Caco-2 (cell line): ENCODE results near the gene ACTR1B. TPM values are rescaled to one million over a fixed set of nuclear protein-coding genes. Genes with fewer than 3 reads are reported as not detected.

ENCODE experiments used
- BruUV-seq: library from RNA; stranded (reverse); fragments of 400-500 nt; replicated peaks from 2 replicates; lab custom pipeline; 2021; lab: Mats Ljungman, UMichigan
- CTCF ChIA-PET: fragments of 300-600 bp; sonication (Branson Sonifier 250); formaldehyde crosslinking; loops from one replicate; lab custom pipeline; 2022; ENCODE audit warnings: antibody characterized with exemption; lab: Charles Lee
- POLR2A ChIA-PET: fragments of 300-600 bp; sonication (Branson Sonifier 250); formaldehyde crosslinking; loops from one replicate; lab custom pipeline; 2022; ENCODE audit warnings: antibody characterized with exemption; lab: Charles Lee
- DNase-seq, 2 experiments: peaks; one replicate each; pipeline versions ENCODE4 v3.0.0 to v3.0.0-alpha.2; 2020 to 2022
- H3K27me3 ChIP-seq: replicated peaks from 2 replicates; pipeline ENCODE4 v1.6.0; 2011; ENCODE audit warnings: low read length; ENCODE audit not compliant: control insufficient read depth, insufficient read depth
- H3K36me3 ChIP-seq: 2 replicates; pipeline ENCODE4 v1.5.1; 2011; ENCODE audit warnings: low read length; ENCODE audit not compliant: control insufficient read depth, insufficient read depth
- H3K4me1 ChIP-seq: fragments of 250-450 bp; sonication (Bioruptor Pico); 2 replicates; pipeline ENCODE4 v1.5.1; 2020; ENCODE audit warnings: mild to moderate bottlenecking
- H3K4me3 ChIP-seq: 2 replicates; pipeline ENCODE4 v1.5.1; 2011; ENCODE audit warnings: low read depth, mild to moderate bottlenecking, control low read depth, low read length
- H3K9me3 ChIP-seq: fragments of 250-450 bp; sonication (Bioruptor Pico); 2 replicates; pipeline ENCODE4 v1.5.1; 2020; ENCODE audit warnings: mild to moderate bottlenecking, moderate library complexity
- H3K27ac Mint-ChIP-seq: one replicate; pipeline ENCODE4 v1.8.0; 2022; ENCODE audit warnings: mixed read lengths; ENCODE audit not compliant: unreplicated experiment
- H3K27me3 Mint-ChIP-seq: one replicate; pipeline ENCODE4 v1.8.0; 2022; ENCODE audit warnings: mixed read lengths; ENCODE audit not compliant: insufficient read depth, unreplicated experiment
- H3K36me3 Mint-ChIP-seq: one replicate; pipeline ENCODE4 v1.8.0; 2022; ENCODE audit warnings: mild to moderate bottlenecking, mixed read lengths; ENCODE audit not compliant: insufficient read depth, unreplicated experiment
- H3K4me1 Mint-ChIP-seq: one replicate; pipeline ENCODE4 v1.8.0; 2022; ENCODE audit warnings: low read depth, mixed read lengths; ENCODE audit not compliant: unreplicated experiment
- H3K4me3 Mint-ChIP-seq: one replicate; pipeline ENCODE4 v1.8.0; 2022; ENCODE audit warnings: mild to moderate bottlenecking, moderate library complexity, mixed read lengths; ENCODE audit not compliant: unreplicated experiment
- H3K9me3 Mint-ChIP-seq: one replicate; pipeline ENCODE4 v1.8.0; 2022; ENCODE audit warnings: mixed read lengths; ENCODE audit not compliant: unreplicated experiment
- CTCF ChIP-seq, 2 experiments: fragments of 200-600 bp in 1 of 2; IDR thresholded peaks; 1 replicate in 1 of 2; 2 replicates in 1 of 2; pipeline versions ENCODE4 v1.5.1 to v1.8.0; 2011 to 2022; ENCODE audit warnings: antibody characterized with exemption in 1 of 2, control low read depth in 1 of 2, inconsistent platforms in 1 of 2, low read depth in 1 of 2, low read length in 1 of 2, mild to moderate bottlenecking in 1 of 2, moderate library complexity in 1 of 2; ENCODE audit not compliant: insufficient read depth in 1 of 2, severe bottlenecking in 1 of 2, unreplicated experiment in 1 of 2
- intact Hi-C: fragments of 100-400 bp; cut with micrococcal nuclease; formaldehyde crosslinking; loops from one replicate; pipeline ENCODE4 v1.10.0; 2022; ENCODE audit not compliant: unreplicated experiment
- total RNA-seq: library from RNA; stranded (reverse); gene quantifications from 2 replicates; pipeline ENCODE4 v1.2.3, GENCODE V29; 2022

Gene ACTR1B
- total RNA-seq, 1 experiment from 2014 or later = 42.3 TPM

- Histone ChIP-seq H3K27me3 (no peaks in the 10 kb centered on the region), H3K4me3 (no peak overlapping the region), H3K9me3 (no peaks in the 10 kb centered on the region), H3K4me1 (peaks cover 6% of the 10 kb centered on the region), H3K36me3 (no peaks in the 10 kb centered on the region)
- CTCF ChIA-PET = no interaction called here
- intact Hi-C loops = no loop called here
- no peaks in the 10 kb centered on the region for H3K36me3 Mint-ChIP-seq
- no peak overlapping the region for H3K27ac Mint-ChIP-seq
- H3K4me1 Mint-ChIP-seq = no peaks in the 10 kb centered on the region
- H3K4me3 Mint-ChIP-seq = no peak overlapping the region
- TF ChIP-seq CTCF (IDR thresholded peaks at IDR 0.05; ENCODE audit: insufficient read depth in 1 of 2, low read depth in 1 of 2, low read length in 1 of 2, severe bottlenecking in 1 of 2, unreplicated experiment in 1 of 2) = no peak
- H3K9me3 Mint-ChIP-seq = no peaks in the 10 kb centered on the region
- no TSS peak for BruUV-seq
- POLR2A ChIA-PET = no interaction called here
- DNase-seq = no peak
- H3K27me3 Mint-ChIP-seq = no peaks in the 10 kb centered on the region
These were observed 7.7 kb upstream of the ACTR1B start for GRCh38 chr2:97671526-97671925.

GRCh38 chr2:97670471-97670870 is 6.6 kb upstream of the ACTR1B start:
- no peaks in the 10 kb centered on the region for H3K9me3 Mint-ChIP-seq

GRCh38 chr2:97669448-97669847 is 5.6 kb upstream of the ACTR1B start, which contains the start of gene C2orf92:
C2orf92 (plus strand) TSS chr2:97669713; CDS start chr2:97669789, 76 bp downstream.
- Mint-ChIP-seq H3K36me3 (no peaks in the 10 kb centered on the region), H3K9me3 (no peaks in the 10 kb centered on the region), H3K4me1 (no peaks in the 10 kb centered on the region), H3K27ac (no peak within 1 kb of the TSS), H3K27me3 (no peaks in the 10 kb centered on the region), H3K4me3 (no peak within 1 kb of the TSS)
- Histone ChIP-seq H3K36me3 (no peaks in the 10 kb centered on the region), H3K4me1 (peaks cover 5% of the 10 kb centered on the region), H3K4me3 (no peak within 1 kb of the TSS), H3K27me3 (no peaks in the 10 kb centered on the region), H3K9me3 (no peaks in the 10 kb centered on the region)
- TF ChIP-seq CTCF (IDR thresholded peaks at IDR 0.05; ENCODE audit: insufficient read depth in 1 of 2, low read depth in 1 of 2, low read length in 1 of 2, severe bottlenecking in 1 of 2, unreplicated experiment in 1 of 2) = no peak
- DNase-seq = no peak
- no TSS peak for BruUV-seq
- ChIA-PET POLR2A (no interaction called here), CTCF (no interaction called here)
- intact Hi-C loops = no loop called here

More at GRCh38 chr2:97670471-97670870, 6.6 kb upstream of the ACTR1B start:
- no peak overlapping the region for H3K4me3 ChIP-seq
- H3K9me3 ChIP-seq = no peaks in the 10 kb centered on the region
- no peaks in the 10 kb centered on the region for H3K36me3 ChIP-seq
- no peak for TF ChIP-seq CTCF (IDR thresholded peaks at IDR 0.05; ENCODE audit: insufficient read depth in 1 of 2, low read depth in 1 of 2, low read length in 1 of 2, severe bottlenecking in 1 of 2, unreplicated experiment in 1 of 2)
- H3K4me1 ChIP-seq = peaks cover 6% of the 10 kb centered on the region
- Mint-ChIP-seq H3K27me3 (no peaks in the 10 kb centered on the region), H3K27ac (no peak overlapping the region), H3K4me1 (no peaks in the 10 kb centered on the region), H3K4me3 (no peak overlapping the region), H3K36me3 (no peaks in the 10 kb centered on the region)
- no peaks in the 10 kb centered on the region for H3K27me3 ChIP-seq
- ChIA-PET POLR2A (no interaction called here), CTCF (no interaction called here)
- no peak for DNase-seq
- BruUV-seq = no TSS peak
- intact Hi-C loops = no loop called here
